HL-60 (cell line): ENCODE measurements around the gene C6orf132.

ENCODE experiments used
- DNase-seq, 2 experiments: peaks; one replicate each; pipeline ENCODE4 v3.0.0-alpha.2; 2010 to 2020; ENCODE audit warnings: low read depth in 1 of 2, low spot score in 1 of 2
- H3K27ac ChIP-seq: fragments of 250-450 bp; sonication (Bioruptor Pico); replicated peaks from 2 replicates; pipeline ENCODE4 v1.5.1; 2020; ENCODE audit warnings: mild to moderate bottlenecking, moderate library complexity
- H3K27me3 ChIP-seq: fragments of 250-450 bp; sonication (Bioruptor Pico); 2 replicates; pipeline ENCODE4 v1.5.1; 2021; ENCODE audit warnings: mild to moderate bottlenecking, moderate library complexity; ENCODE audit not compliant: insufficient read depth, poor library complexity, severe bottlenecking
- H3K4me3 ChIP-seq: replicated peaks from 2 replicates; pipeline ENCODE4 v1.5.1; 2011; ENCODE audit warnings: mild to moderate bottlenecking, control low read depth, low read length; ENCODE audit not compliant: insufficient read depth
- CTCF ChIP-seq: IDR thresholded peaks from one replicate; pipeline ENCODE4 v1.5.1; 2011; ENCODE audit warnings: low read length, control low read depth, inconsistent platforms; ENCODE audit not compliant: insufficient read depth
- GABPA ChIP-seq: IDR thresholded peaks from 2 replicates; pipeline ENCODE4 v1.6.1; 2012; ENCODE audit warnings: low read depth
- POLR2AphosphoS5 ChIP-seq: IDR thresholded peaks from 2 replicates; pipeline ENCODE4 v1.6.1; 2012; ENCODE audit warnings: low read depth
- REST ChIP-seq: IDR thresholded peaks from 2 replicates; pipeline ENCODE4 v1.6.1; 2012; ENCODE audit warnings: low read depth; ENCODE audit not compliant: insufficient replicate concordance
- SPI1 ChIP-seq: IDR thresholded peaks from 2 replicates; pipeline ENCODE4 v1.6.1; 2012; ENCODE audit warnings: low read depth, mild to moderate bottlenecking, borderline replicate concordance

C6orf132 gene

GRCh38 chr6:42133926-42134325, 8.5 kb downstream of the C6orf132 start:
- Histone ChIP-seq H3K4me3 (no peak overlapping the region), H3K27me3 (no peaks in the 10 kb centered on the region), H3K27ac (no peak overlapping the region)
- DNase-seq: no peak
- no peak for TF ChIP-seq CTCF
- no peak for TF ChIP-seq POLR2AphosphoS5
- no peak for TF ChIP-seq GABPA
- TF ChIP-seq REST: no peak

GRCh38 chr6:42131531-42131930, 10.9 kb downstream of the C6orf132 start:
- Histone ChIP-seq H3K4me3 (no peak overlapping the region), H3K27ac (no peak overlapping the region), H3K27me3 (no peaks in the 10 kb centered on the region)
- no peak for TF ChIP-seq GABPA
- TF ChIP-seq POLR2AphosphoS5: no peak
- TF ChIP-seq CTCF: no peak
- TF ChIP-seq REST: no peak
- TF ChIP-seq SPI1: no peak
- DNase-seq: no peak

GRCh38 chr6:42129360-42129676, 13.1 kb downstream of the C6orf132 start:
- TF ChIP-seq REST (no peak), GABPA (no peak), SPI1 (no peak), POLR2AphosphoS5 (no peak), CTCF (no peak)
- no peak for DNase-seq
- no peaks in the 10 kb centered on the region for H3K27me3 ChIP-seq

More at GRCh38 chr6:42129360-42129676, 13.1 kb downstream of the C6orf132 start:
- Histone ChIP-seq H3K27ac (no peak overlapping the region), H3K4me3 (no peak overlapping the region)
